Mucosa of rectum (tissue), 2 donors: ENCODE data around the gene CUX1.
"Not testable (repeated sequence)": the region's sequence is repeated elsewhere in the genome, so short reads cannot be mapped to it uniquely, and the experiment has no call there.

Experiments
- H3K27ac ChIP-seq, 2 donors: one replicate each; pipeline ENCODE4 v1.7.0; 2013; ENCODE audit warnings: inconsistent platforms in 2 of 2, low read depth in 2 of 2, low read length in 2 of 2
- H3K27me3 ChIP-seq, 2 donors: one replicate each; pipeline ENCODE4 v1.7.0; 2013; ENCODE audit warnings: low read length in 2 of 2; ENCODE audit not compliant: control insufficient read depth in 2 of 2, insufficient read depth in 2 of 2
- H3K36me3 ChIP-seq, 2 donors: one replicate each; pipeline ENCODE4 v1.7.0; 2013; ENCODE audit warnings: low read length in 2 of 2; ENCODE audit not compliant: control insufficient read depth in 2 of 2, insufficient read depth in 2 of 2
- H3K4me1 ChIP-seq, 2 donors: one replicate each; pipeline ENCODE4 v1.7.0; 2013; ENCODE audit warnings: low read length in 2 of 2, mild to moderate bottlenecking in 1 of 2; ENCODE audit not compliant: control insufficient read depth in 2 of 2, insufficient read depth in 2 of 2
- H3K4me3 ChIP-seq, 2 donors: one replicate each; pipeline ENCODE4 v1.7.0; 2013; ENCODE audit warnings: low read length in 2 of 2
- H3K9ac ChIP-seq, 2 donors: one replicate each; pipeline ENCODE4 v1.7.0; 2013; ENCODE audit warnings: low read length in 2 of 2, low read depth in 1 of 2, mild to moderate bottlenecking in 1 of 2
- H3K9me3 ChIP-seq, 2 donors: one replicate each; pipeline ENCODE4 v1.7.0; 2013; ENCODE audit warnings: low read length in 2 of 2; ENCODE audit not compliant: control insufficient read depth in 2 of 2
- donor health status: healthy.
- donor health status: Normal muscosa, but diverticular disease.

CUX1 gene

GRCh38 chr7:102040569-102040968 lies 223.1 kb downstream of the CUX1 start:
- no peak overlapping the region for H3K27ac ChIP-seq
- H3K27me3 ChIP-seq, result no peaks in the 10 kb centered on the region
- no peak overlapping the region for H3K9ac ChIP-seq
- peaks cover 2% of the 10 kb centered on the region in 2 donors for H3K36me3 ChIP-seq
- no peaks in the 10 kb centered on the region for H3K4me1 ChIP-seq
- no peaks in the 10 kb centered on the region for H3K9me3 ChIP-seq
- no peak overlapping the region for H3K4me3 ChIP-seq

- Histone ChIP-seq H3K4me3 (no peak overlapping the region), H3K27me3 (no peaks in the 10 kb centered on the region), H3K27ac (no peak overlapping the region), H3K9me3 (no peaks in the 10 kb centered on the region), H3K4me1 (no peaks in the 10 kb centered on the region), H3K9ac (no peak overlapping the region), H3K36me3 (peaks cover 2% of the 10 kb centered on the region in 2 donors)
These were observed 224.7 kb downstream of the CUX1 start for GRCh38 chr7:102042016-102042656.

- not testable (repeated sequence) for H3K9me3 ChIP-seq, H3K27ac ChIP-seq, H3K9ac ChIP-seq, H3K36me3 ChIP-seq, H3K4me3 ChIP-seq, H3K4me1 ChIP-seq, H3K27me3 ChIP-seq
These were observed 225.4 kb downstream of the CUX1 start for GRCh38 chr7:102042796-102043195.

GRCh38 chr7:102044641-102044983 lies 227.2 kb downstream of the CUX1 start:
- no peaks in the 10 kb centered on the region for H3K27me3 ChIP-seq
- H3K36me3 ChIP-seq, result no peaks in the 10 kb centered on the region
- H3K4me1 ChIP-seq, result no peaks in the 10 kb centered on the region
- no peak overlapping the region for H3K9ac ChIP-seq
- no peak overlapping the region for H3K4me3 ChIP-seq
- H3K27ac ChIP-seq, result no peak overlapping the region
- no peaks in the 10 kb centered on the region for H3K9me3 ChIP-seq

- no peaks in the 10 kb centered on the region for H3K27me3 ChIP-seq
- no peak overlapping the region for H3K9ac ChIP-seq
- no peak overlapping the region for H3K27ac ChIP-seq
- H3K4me1 ChIP-seq, result no peaks in the 10 kb centered on the region
- H3K9me3 ChIP-seq, result no peaks in the 10 kb centered on the region
- peak overlapping the region in 1 of 2 donors; percentile 37 for H3K4me3 ChIP-seq
- no peaks in the 10 kb centered on the region for H3K36me3 ChIP-seq
These were observed 227.7 kb downstream of the CUX1 start for GRCh38 chr7:102044984-102045673.

GRCh38 chr7:102045681-102046372 lies 228.4 kb downstream of the CUX1 start:
- Histone ChIP-seq H3K27me3 (no peaks in the 10 kb centered on the region), H3K9me3 (no peaks in the 10 kb centered on the region), H3K9ac (no peak overlapping the region), H3K36me3 (no peaks in the 10 kb centered on the region), H3K4me3 (peak overlapping the region in 1 of 2 donors; percentile 37), H3K4me1 (no peaks in the 10 kb centered on the region), H3K27ac (no peak overlapping the region)

GRCh38 chr7:102046373-102047117 lies 229.1 kb downstream of the CUX1 start:
- H3K4me1 ChIP-seq, result no peaks in the 10 kb centered on the region
- no peaks in the 10 kb centered on the region for H3K36me3 ChIP-seq
- H3K4me3 ChIP-seq, result no peak overlapping the region
- no peak overlapping the region for H3K9ac ChIP-seq
- H3K27me3 ChIP-seq, result no peaks in the 10 kb centered on the region
- H3K9me3 ChIP-seq, result no peaks in the 10 kb centered on the region
- H3K27ac ChIP-seq, result no peak overlapping the region

GRCh38 chr7:102047167-102047566 lies 229.7 kb downstream of the CUX1 start:
- no peaks in the 10 kb centered on the region for H3K4me1 ChIP-seq
- H3K36me3 ChIP-seq, result no peaks in the 10 kb centered on the region
- H3K9me3 ChIP-seq, result no peaks in the 10 kb centered on the region
- no peaks in the 10 kb centered on the region for H3K27me3 ChIP-seq
- no peak overlapping the region for H3K27ac ChIP-seq
- no peak overlapping the region for H3K4me3 ChIP-seq
- H3K9ac ChIP-seq, result no peak overlapping the region

- Histone ChIP-seq H3K4me3 (no peak overlapping the region), H3K27me3 (no peaks in the 10 kb centered on the region), H3K4me1 (peaks cover 0 to under 1% of the 10 kb centered on the region in 2 donors), H3K36me3 (no peaks in the 10 kb centered on the region), H3K27ac (no peak overlapping the region), H3K9ac (no peak overlapping the region), H3K9me3 (no peaks in the 10 kb centered on the region)
These were observed 232.3 kb downstream of the CUX1 start for GRCh38 chr7:102049765-102050164.
